ENCODE data around the gene RASSF3.
A peak's percentile ranks its signal among the peaks of the same experiment; 100 is the strongest.
"Not testable (repeated sequence)": the region's sequence is repeated elsewhere in the genome, so short reads cannot be mapped to it uniquely, and the experiment has no call there.

The RASSF3 gene

DNA sequence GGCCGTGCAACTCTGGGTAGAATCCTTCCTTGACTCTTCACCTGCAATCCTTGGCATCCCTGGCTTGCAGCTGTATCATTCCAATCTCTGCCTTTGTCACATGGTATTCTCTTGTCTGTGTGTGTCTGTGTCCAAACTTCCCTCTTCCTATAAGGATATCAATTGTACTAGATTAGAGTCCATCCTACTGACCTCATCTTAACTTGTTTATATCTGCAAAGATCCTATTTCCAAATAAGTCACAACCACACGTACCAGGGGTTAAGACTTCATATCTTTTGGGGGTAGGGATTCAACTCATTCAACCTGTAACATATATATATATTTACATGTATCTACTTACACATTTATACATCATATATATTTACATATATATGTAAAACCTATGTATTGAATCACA, 29.6 kb upstream of the RASSF3 start:
- no peak overlapping the region for H3K4me3 ChIP-seq (ENCODE audit: control insufficient read depth, low read depth, low read length)
- TF ChIP-seq, protein P1, sequence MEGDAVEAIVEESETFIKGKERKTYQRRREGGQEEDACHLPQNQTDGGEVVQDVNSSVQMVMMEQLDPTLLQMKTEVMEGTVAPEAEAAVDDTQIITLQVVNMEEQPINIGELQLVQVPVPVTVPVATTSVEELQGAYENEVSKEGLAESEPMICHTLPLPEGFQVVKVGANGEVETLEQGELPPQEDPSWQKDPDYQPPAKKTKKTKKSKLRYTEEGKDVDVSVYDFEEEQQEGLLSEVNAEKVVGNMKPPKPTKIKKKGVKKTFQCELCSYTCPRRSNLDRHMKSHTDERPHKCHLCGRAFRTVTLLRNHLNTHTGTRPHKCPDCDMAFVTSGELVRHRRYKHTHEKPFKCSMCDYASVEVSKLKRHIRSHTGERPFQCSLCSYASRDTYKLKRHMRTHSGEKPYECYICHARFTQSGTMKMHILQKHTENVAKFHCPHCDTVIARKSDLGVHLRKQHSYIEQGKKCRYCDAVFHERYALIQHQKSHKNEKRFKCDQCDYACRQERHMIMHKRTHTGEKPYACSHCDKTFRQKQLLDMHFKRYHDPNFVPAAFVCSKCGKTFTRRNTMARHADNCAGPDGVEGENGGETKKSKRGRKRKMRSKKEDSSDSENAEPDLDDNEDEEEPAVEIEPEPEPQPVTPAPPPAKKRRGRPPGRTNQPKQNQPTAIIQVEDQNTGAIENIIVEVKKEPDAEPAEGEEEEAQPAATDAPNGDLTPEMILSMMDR (conservative IDR thresholded peaks at IDR 0.05; ENCODE audit: control insufficient read depth, insufficient read depth, low read depth, low read length), result no peak
- no peak for DNase-seq (ENCODE audit: low read depth)

DNA sequence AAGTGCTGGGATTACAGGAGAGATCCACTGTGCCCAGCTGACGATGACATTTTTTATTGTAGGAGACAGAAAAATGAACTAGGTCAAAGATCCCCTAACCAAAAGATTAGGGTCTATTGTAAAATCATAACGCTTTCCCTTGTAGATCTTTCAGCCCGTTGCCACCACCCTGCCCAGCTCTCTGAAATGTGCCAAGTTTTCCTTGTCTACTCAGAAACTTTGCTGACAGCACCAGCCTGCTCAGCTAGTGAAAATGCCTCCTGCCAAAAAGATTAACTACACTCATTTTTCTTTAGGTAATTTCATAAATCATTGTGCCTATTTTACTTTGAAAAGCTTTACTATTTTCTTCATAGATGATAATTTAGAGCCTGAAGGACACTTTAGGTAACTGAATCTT, 28.2 kb upstream of the RASSF3 start:
- DNase-seq (ENCODE audit: low read depth), result no peak
- TF ChIP-seq, protein P1 (conservative IDR thresholded peaks at IDR 0.05; ENCODE audit: control insufficient read depth, insufficient read depth, low read depth, low read length), result no peak
- no peak overlapping the region for H3K4me3 ChIP-seq (ENCODE audit: control insufficient read depth, low read depth, low read length)

DNA sequence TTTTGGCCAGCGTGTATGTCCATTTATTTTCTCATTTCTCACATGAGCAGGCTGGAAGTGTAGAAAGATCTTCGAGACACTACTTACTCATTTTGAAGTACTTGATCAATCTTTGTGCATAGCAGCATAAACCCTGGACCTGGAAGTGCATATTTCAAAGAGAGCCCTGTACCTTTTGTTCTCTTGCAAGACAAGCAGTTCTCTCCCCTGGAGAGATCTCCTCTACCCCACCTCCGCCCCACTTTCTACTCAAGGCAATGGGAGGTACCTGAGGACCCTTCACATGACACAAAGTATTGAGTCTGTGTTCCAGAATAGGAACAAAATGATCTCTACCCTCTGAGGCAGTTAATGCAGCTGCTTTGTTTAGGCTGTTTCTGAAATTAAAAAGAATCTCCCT, 27.4 kb upstream of the RASSF3 start:
- H3K4me3 ChIP-seq (ENCODE audit: control insufficient read depth, low read depth, low read length), result no peak overlapping the region
- no peak for DNase-seq (ENCODE audit: low read depth)

DNA sequence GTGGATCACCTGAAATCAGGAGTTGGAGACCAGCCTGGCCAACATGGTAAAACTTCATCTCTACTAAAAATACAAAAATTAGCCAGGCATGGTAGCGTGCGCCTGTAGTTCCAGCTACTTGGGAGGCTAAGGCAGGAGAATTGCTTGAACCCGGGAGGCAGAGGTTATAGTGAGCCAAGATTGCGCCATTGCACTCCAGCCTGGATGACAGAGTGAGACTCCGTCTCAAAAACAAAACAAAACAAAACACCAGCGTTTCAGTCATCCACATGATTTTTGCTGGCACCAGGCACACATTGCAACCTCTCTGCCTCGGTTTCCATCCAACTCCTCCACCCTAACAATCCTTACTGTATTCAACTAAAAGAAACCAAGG, 26.9 kb upstream of the RASSF3 start:
- DNase-seq (ENCODE audit: low read depth), result peak; percentile 3
- H3K4me3 ChIP-seq (ENCODE audit: control insufficient read depth, low read depth, low read length), result not testable (repeated sequence)

More for the DNA sequence above, 27.4 kb upstream of the RASSF3 start:
- TF ChIP-seq, protein P1 (conservative IDR thresholded peaks at IDR 0.05; ENCODE audit: control insufficient read depth, insufficient read depth, low read depth, low read length), result no peak

DNA sequence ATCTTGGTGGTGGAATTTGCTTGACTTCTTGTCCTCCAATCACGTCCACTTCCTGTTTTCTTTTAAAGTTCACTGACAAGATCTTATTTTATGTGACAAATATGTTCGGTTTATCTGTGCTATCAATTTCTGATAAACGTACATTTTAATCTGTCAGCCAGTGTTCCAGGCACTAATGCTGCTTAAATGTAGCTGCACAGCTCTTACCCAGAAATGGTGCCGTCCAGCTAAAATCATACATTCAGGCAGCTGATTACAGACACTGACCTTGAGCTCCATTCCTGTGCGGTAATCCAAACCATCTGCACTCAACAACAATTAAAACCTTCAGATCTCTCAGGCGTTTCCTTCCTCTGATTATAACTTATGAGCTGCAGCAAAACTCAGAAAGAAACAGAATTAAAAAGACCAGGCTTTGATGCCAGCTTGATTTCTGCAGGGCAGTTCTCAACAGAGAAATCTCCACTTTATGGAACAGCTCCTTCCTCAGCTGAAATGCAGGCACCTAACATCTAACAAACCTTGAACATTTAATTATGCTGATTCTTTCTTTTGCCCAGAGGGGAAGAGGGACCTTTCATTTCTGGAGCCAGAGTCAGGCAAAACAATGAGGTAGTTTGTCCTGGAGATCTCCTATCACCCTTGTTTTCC, 26.4 kb upstream of the RASSF3 start:
- H3K4me3 ChIP-seq (ENCODE audit: control insufficient read depth, low read depth, low read length), result no peak overlapping the region
- TF ChIP-seq, protein P1 (conservative IDR thresholded peaks at IDR 0.05; ENCODE audit: control insufficient read depth, insufficient read depth, low read depth, low read length), result no peak
- peak; percentile 36 for DNase-seq (ENCODE audit: low read depth)

DNA sequence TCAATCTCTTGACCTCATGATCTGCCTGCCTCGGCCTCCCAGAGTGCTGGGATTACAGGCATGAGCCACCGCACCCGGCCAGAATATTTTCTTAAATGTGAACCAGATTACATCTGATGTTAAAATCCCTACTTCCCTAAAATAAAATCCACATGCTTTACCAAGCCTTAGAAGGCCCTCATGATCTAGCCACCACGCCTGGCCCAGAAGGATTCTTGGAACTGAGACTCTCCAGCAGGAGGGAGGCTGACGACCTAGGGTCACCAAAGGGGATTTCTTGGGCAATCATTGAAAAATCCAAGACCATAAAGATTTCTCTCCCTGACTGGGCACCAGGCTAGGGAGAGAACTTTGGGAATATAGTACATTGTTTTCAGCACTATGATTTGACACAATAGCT, 25.2 kb upstream of the RASSF3 start:
- H3K4me3 ChIP-seq (ENCODE audit: control insufficient read depth, low read depth, low read length), result no peak overlapping the region
- DNase-seq (ENCODE audit: low read depth), result no peak
- TF ChIP-seq, protein P1 (conservative IDR thresholded peaks at IDR 0.05; ENCODE audit: control insufficient read depth, insufficient read depth, low read depth, low read length), result no peak

DNA sequence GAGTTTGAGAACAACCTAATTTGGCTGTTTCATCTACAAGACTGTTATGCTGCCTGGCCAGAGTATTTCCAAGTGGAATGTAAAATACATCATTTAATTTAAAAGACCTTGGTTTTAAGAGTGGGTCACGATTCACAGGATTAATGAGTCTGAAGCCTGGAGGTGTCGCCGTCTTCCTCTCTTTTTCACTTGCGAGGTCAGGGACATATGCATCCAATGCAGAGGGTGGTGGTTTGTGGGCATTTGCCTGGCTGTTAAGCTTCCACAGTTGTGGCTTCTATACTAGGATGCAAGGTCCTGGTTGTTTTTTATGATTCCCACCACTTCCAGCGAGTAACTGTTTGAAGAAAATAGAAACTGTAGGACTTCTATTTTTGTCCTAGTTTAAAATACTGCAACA, 22.8 kb upstream of the RASSF3 start:
- TF ChIP-seq, protein P1 (conservative IDR thresholded peaks at IDR 0.05; ENCODE audit: control insufficient read depth, insufficient read depth, low read depth, low read length), result no peak
- no peak overlapping the region for H3K4me3 ChIP-seq (ENCODE audit: control insufficient read depth, low read depth, low read length)
- DNase-seq (ENCODE audit: low read depth), result no peak

All from fibroblast of mammary gland (primary cell).